Stimulated activated CD8-positive, alpha-beta memory T cell treated with anti-CD3 and anti-CD28 coated beads, Interleukin-2, amount 100 ng/mL, for 1 hour (primary cell): ENCODE data around the gene RNF167.

Experiments used
- DNase-seq, 2 donors: peaks; one replicate each; pipeline ENCODE4 v3.0.0-alpha.2; 2020; ENCODE audit warnings: low read depth in 2 of 2

RNF167 gene

DNA sequence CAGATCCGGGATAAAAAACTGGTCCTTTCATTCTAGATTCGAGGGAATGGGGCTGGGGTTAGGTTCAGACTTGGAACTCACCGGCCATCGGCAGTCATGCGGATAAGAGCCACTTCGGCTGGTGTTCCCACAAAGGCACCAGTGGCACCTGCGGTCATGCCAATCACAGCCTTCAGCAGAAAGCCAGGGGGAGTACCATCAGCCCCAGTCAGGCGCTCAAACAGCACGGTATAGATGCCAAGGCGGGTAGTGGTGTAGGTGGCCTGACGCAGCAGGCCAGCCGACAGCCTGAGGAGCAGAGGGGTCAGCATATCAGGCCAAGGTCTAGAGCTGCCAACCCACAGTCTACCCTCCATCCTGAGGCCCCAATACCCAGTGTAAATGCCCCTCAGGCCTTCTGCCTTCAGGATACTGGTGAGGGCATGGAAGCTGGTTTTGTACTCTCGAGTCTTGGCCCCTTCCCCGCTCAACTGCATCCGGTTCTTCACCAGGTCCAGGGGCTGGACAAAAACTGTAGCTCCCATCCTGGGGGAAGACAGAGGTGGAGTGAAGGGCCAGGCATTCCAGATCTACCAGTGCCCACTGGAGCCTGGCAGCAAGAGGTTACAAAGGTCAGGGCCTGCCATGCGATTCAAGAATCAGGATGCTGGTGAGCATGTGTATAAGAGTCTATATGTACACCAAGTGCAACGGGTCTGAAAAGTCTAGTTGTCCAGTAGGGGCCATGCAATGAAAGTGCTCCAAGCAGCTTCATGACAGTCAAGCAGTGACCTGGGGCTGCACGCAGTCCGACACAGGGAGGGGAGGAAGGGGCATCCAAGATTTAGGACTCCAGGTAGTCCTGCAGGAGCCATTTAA is 1.2 kb upstream of the RNF167 start:
- no peak for DNase-seq

DNA sequence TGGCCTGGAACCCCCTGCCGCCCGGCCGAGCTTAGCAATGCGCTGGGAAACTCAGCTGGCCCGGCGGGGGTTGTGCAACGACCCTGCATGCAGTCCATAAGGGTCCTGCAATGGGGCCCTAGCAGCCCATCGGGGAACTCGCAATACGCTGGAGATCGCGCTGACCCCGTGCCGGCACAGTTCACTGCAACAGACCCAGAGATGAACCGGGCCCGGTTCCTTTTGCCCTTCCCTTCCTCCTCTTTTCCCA is 597 bp upstream of the RNF167 start:
- DNase-seq, result no peak

DNA sequence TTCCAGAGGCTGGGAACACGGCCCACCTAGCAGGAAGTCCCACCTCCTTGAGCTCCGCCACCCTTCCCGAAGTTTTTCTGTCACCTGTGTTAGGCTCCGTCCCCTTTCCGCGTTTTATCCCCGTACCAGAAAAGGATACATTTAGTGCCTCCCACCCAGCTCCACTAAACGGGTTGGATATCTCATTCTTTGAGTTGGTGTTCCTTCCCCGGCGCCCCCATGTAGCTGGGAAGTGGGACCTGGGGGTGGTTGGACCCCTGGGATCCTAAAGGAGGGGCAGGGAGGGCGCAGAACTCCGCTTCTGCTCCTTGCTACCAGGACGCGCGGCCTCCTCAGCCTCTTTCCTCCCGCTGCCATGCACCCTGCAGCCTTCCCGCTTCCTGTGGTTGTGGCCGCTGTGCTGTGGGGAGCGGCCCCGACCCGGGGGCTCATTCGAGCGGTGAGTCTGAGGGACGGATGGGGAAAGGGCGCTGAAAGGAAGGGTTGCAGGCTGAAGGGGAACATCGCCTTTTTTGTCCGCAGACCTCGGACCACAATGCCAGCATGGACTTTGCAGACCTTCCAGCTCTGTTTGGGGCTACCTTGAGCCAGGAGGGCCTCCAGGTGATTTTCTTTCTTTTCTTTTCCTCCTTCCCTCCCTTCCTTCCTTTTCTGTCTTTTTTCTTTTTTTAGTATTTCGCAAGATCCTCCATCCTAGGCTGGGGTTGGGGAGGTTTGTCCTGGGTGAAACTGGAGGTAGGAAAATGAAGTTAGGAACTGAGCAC is 669 bp downstream of the RNF167 start:
- peak in 1 of 2 donors; percentile 23 for DNase-seq

- no peak for DNase-seq
Measured at GRCh38 chr17:4941319-4941610, 1.2 kb downstream of the RNF167 start.

DNA sequence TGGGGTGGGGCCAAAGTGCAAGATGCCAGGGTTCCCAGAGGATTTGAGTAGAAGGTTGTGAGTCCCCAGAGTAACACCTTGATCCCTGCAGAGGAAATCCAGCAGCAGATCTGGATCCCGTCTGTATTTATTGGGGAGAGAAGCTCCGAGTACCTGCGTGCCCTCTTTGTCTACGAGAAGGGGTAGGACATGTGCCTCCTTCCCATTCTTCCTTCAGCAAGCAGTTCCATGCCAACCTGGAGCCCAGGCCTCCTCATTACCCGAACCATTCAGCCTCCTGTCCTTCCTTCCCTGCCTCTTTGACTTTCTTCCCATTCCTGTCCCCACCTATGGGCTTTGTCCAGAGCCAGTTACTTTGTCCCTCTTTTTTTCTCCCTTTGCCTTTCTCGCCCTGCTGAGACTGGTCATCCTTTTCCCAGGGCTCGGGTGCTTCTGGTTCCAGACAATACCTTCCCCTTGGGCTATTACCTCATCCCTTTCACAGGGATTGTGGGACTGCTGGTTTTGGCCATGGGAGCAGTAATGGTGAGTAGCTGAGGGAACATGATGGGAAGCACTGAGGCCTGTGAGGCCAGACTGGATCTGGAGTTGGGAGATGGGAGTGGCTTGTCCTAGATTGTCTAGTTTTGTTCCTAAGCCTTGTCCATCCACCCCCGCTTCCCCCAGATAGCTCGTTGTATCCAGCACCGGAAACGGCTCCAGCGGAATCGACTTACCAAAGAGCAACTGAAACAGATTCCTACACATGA is 2.9 kb downstream of the RNF167 start:
- DNase-seq, result no peak

GRCh38 chr17:4944163-4944553 is 4.1 kb downstream of the RNF167 start:
- DNase-seq, result peak in 1 of 2 donors; percentile 33

DNA sequence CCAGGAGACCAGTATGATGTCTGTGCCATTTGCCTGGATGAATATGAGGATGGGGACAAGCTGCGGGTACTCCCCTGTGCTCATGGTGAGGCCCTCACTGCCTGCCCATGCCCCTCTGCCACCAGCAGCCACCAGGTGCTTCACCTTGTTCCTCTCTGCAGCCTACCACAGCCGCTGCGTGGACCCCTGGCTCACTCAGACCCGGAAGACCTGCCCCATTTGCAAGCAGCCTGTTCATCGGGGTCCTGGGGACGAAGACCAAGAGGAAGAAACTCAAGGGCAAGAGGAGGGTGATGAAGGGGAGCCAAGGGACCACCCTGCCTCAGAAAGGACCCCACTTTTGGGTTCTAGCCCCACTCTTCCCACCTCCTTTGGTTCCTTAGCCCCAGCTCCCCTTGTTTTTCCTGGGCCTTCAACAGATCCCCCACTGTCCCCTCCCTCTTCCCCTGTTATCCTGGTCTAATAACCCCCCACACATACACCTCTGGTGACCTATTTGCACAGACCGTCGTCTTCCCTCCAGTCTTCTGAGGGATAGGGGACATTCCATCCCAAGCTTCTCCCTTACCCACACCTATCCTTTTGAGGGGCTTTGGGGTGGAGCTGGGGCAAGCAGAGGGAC is 4.6 kb downstream of the RNF167 start:
- no peak for DNase-seq

- peak in 1 of 2 donors; percentile 63 for DNase-seq
Measured at GRCh38 chr17:4945176-4945943, 5.3 kb downstream of the RNF167 start.

GRCh38 chr17:4945944-4946280 is 5.8 kb downstream of the RNF167 start:
- DNase-seq, result no peak

- DNase-seq, result no peak
Measured at GRCh38 chr17:4946312-4946976, 6.4 kb downstream of the RNF167 start.

- DNase-seq, result no peak
Measured at GRCh38 chr17:4947010-4947410, 6.9 kb downstream of the RNF167 start.

- DNase-seq, result peak in 1 of 2 donors; percentile 51
Measured at GRCh38 chr17:4947411-4948165, 7.5 kb downstream of the RNF167 start.

GRCh38 chr17:4948166-4948930 is 8.3 kb downstream of the RNF167 start, which contains the start of gene PFN1:
Gene PFN1 (minus strand): TSS chr17:4948530. CDS start chr17:4948394, 136 bp downstream.
- peak; percentile 77 to 85 for DNase-seq

- peak in 1 of 2 donors; percentile 39 for DNase-seq
Measured at GRCh38 chr17:4948931-4949320, 8.9 kb downstream of the RNF167 start.

GRCh38 chr17:4949321-4950074 is 9.4 kb downstream of the RNF167 start:
- DNase-seq, result peak in 1 of 2 donors; percentile 54

DNA sequence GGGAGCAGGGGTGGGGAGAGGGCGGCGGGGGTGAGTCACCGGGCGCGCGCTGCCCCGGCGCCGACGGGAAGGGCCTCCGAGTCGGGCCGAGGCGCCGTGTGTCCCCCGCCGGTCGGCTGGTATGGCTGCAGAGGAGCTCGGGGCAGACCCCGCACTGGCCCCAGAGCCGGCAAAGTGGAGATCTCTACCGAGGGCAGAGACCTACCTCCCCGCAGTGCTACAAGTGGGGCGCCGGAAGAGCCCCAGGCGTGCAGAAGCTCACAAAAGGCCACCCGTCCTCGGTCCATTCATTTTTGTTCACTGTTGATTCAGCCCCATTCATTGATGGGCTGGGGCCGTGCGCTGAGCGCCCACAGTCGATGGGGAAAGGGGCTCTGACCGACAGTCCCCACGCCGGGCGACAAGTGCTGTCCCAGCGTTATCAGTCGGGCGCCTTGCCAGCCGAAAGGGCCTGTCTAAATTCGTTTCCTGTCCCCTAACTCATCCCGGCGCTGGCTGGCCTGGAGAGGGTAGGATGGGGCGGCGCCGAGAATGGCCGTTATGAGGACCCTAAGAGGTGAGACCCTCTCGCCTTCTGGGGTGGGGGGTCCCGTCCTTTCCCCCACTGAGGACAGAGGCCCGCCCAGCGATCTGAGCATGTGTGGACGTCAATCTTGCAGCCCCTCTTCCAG is 10.1 kb downstream of the RNF167 start:
- no peak for DNase-seq

- no peak for DNase-seq
Measured at GRCh38 chr17:4950746-4951204, 10.7 kb downstream of the RNF167 start, which contains the start of gene ENO3. Gene ENO3 (plus strand): TSS chr17:4951119. CDS start chr17:4951830, 711 bp downstream.

DNA sequence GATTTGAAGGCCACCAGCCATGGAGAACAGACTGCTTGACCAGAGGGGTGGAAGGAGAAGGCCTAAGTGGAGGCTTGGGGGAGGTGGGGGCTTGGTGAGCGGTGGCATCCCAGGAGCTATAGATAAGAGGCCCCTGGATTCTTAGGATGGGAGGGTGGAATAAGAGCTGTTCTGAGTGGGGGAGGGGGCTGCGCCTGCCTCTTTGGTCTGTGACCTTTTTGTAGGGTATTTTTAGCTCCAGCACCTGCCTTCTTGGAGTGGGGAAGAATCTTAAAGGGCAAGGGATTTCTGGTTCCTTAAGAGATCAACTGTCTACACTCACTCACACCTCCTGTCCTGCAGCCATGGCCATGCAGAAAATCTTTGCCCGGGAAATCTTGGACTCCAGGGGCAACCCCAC is 11.4 kb downstream of the RNF167 start:
- no peak for DNase-seq
